Endothelial cell of umbilical vein (primary cell): Measurements from ENCODE around the gene MERTK. TPM values are rescaled to one million over a fixed set of nuclear protein-coding genes. Genes with fewer than 3 reads are reported as not detected.

Source experiments
- BruUV-seq: library from RNA; stranded (reverse); fragments of 400-500 nt; replicated peaks from 2 replicates; lab custom pipeline; 2021; lab: Mats Ljungman, UMichigan
- CTCF ChIA-PET: fragments of 300-600, 350-600 bp; sonication (Branson Sonifier 250); formaldehyde crosslinking; loops from one replicate; lab custom pipeline; 2021; ENCODE audit warnings: antibody characterized with exemption, inconsistent platforms; lab: Charles Lee
- POLR2A ChIA-PET: fragments of 300-600, 350-600 bp; sonication (Branson Sonifier 250); formaldehyde crosslinking; loops from one replicate; lab custom pipeline; 2021; ENCODE audit warnings: antibody characterized with exemption, inconsistent platforms; lab: Charles Lee
- DNase-seq: peaks from one replicate; pipeline ENCODE4 v3.0.0-alpha.2; 2011; ENCODE audit warnings: low read depth, low spot score
- FAIRE-seq: peaks from 2 replicates; lab custom pipeline; 2011; peaks lifted over from hg19 to GRCh38; lab: Jason Lieb, UNC
- H2AFZ ChIP-seq: 2 replicates; pipeline ENCODE4 v1.6.0; 2012; ENCODE audit warnings: low read depth, low read length, control low read depth, inconsistent platforms
- H3K27ac ChIP-seq: 2 replicates; pipeline ENCODE4 v1.5.1; 2011; ENCODE audit warnings: low read depth, mild to moderate bottlenecking, control low read depth, low read length, moderate library complexity; ENCODE audit not compliant: insufficient read depth
- H3K27me3 ChIP-seq, 2 experiments: 2 replicates each; pipeline versions ENCODE4 v1.6.0 to v1.6.1; 2011; ENCODE audit warnings: low read length in 2 of 2, mixed read lengths in 1 of 2; ENCODE audit not compliant: control insufficient read depth in 2 of 2, insufficient read depth in 2 of 2
- H3K36me3 ChIP-seq, 2 experiments: 2 replicates in 1 of 2; 3 replicates in 1 of 2; pipeline ENCODE4 v1.5.1; 2011; ENCODE audit warnings: low read length in 2 of 2, mild to moderate bottlenecking in 1 of 2, moderate library complexity in 1 of 2; ENCODE audit not compliant: control insufficient read depth in 2 of 2, insufficient read depth in 2 of 2; ENCODE audit errors: extremely low read depth in 1 of 2
- H3K4me1 ChIP-seq: 3 replicates; pipeline ENCODE4 v1.5.1; 2011; ENCODE audit warnings: mild to moderate bottlenecking, low read length; ENCODE audit not compliant: control insufficient read depth, insufficient read depth; ENCODE audit errors: extremely low read depth
- H3K4me2 ChIP-seq: 2 replicates; pipeline ENCODE4 v1.6.1; 2011; ENCODE audit warnings: low read length, control low read depth, mixed read lengths; ENCODE audit not compliant: insufficient read depth
- H3K4me3 ChIP-seq, 3 experiments: fragments of 200-600 bp in 1 of 3; sonication (generic), shearing (Covaris generic) in 1 of 3; replicated peaks in 1 of 3; 2 replicates each; pipeline ENCODE4 v1.5.1; 2011 to 2016; ENCODE audit warnings: control low read depth in 3 of 3, low read length in 3 of 3, mild to moderate bottlenecking in 2 of 3, inconsistent platforms in 1 of 3, low read depth in 1 of 3, moderate library complexity in 1 of 3; ENCODE audit not compliant: insufficient read depth in 1 of 3
- H3K79me2 ChIP-seq: 2 replicates; pipeline ENCODE4 v1.6.0; 2012; ENCODE audit warnings: low read length, inconsistent platforms; ENCODE audit not compliant: control insufficient read depth, insufficient read depth
- H3K9ac ChIP-seq: replicated peaks from 2 replicates; pipeline ENCODE3; 2011; ENCODE audit warnings: low read length, control low read depth; ENCODE audit not compliant: insufficient read depth; ENCODE audit errors: extremely low read depth
- H3K9me1 ChIP-seq: replicated peaks from 3 replicates; pipeline ENCODE4 v1.6.0; 2011; ENCODE audit warnings: mild to moderate bottlenecking, low read length; ENCODE audit not compliant: control insufficient read depth, insufficient read depth; ENCODE audit errors: extremely low read depth
- H3K9me3 ChIP-seq: replicated peaks from 2 replicates; pipeline ENCODE4 v1.5.1; 2012; ENCODE audit warnings: low read length, inconsistent platforms; ENCODE audit not compliant: control insufficient read depth, insufficient read depth
- H4K20me1 ChIP-seq: replicated peaks from 2 replicates; pipeline ENCODE3; 2011; ENCODE audit warnings: mild to moderate bottlenecking, low read length; ENCODE audit not compliant: control insufficient read depth, insufficient read depth; ENCODE audit errors: extremely low read depth
- EZH2 ChIP-seq: IDR thresholded peaks from 2 replicates; pipeline ENCODE4 v1.6.1; 2012; ENCODE audit warnings: borderline replicate concordance, low read depth, mild to moderate bottlenecking, moderate library complexity, low read length, inconsistent platforms; ENCODE audit not compliant: severe bottlenecking
- FOS ChIP-seq: IDR thresholded peaks from 2 replicates; pipeline ENCODE4 v1.6.1; 2011; ENCODE audit warnings: mild to moderate bottlenecking, low read length, moderate library complexity, borderline replicate concordance; ENCODE audit not compliant: insufficient read depth
- GATA2 ChIP-seq: IDR thresholded peaks from 2 replicates; pipeline ENCODE4 v1.7.0; 2011; ENCODE audit warnings: low read depth, mild to moderate bottlenecking, moderate library complexity, mixed read lengths, low read length; ENCODE audit not compliant: insufficient read length, insufficient read depth
- JUN ChIP-seq: IDR thresholded peaks from 2 replicates; pipeline ENCODE4 v1.6.1; 2011; ENCODE audit warnings: borderline replicate concordance, low read depth; ENCODE audit not compliant: insufficient read length, insufficient read depth
- MAX ChIP-seq: IDR thresholded peaks from 2 replicates; pipeline ENCODE4 v1.6.1; 2011; ENCODE audit not compliant: insufficient read depth, insufficient read length
- MYC ChIP-seq: IDR thresholded peaks from one replicate; pipeline ENCODE4 v1.6.1; 2011; ENCODE audit warnings: mild to moderate bottlenecking, low read depth, low read length
- POLR2A ChIP-seq: IDR thresholded peaks from 2 replicates; pipeline ENCODE4 v1.6.1; 2012; ENCODE audit warnings: low read depth, mild to moderate bottlenecking, control low read depth, low read length
- POLR2AphosphoS5 ChIP-seq: IDR thresholded peaks from 2 replicates; pipeline ENCODE4 v1.6.1; 2012; ENCODE audit warnings: low read depth, mild to moderate bottlenecking, control low read depth, low read length, moderate library complexity; ENCODE audit not compliant: insufficient read depth
- dilution Hi-C: fragments of 300-500 bp; cut with MboI; formaldehyde crosslinking; loops from one replicate; pipeline ENCODE4 v1.15.0; 2019; ENCODE audit warnings: low sequenced_read_pairs; ENCODE audit not compliant: extremely low pct_ligation_motif_present
- intact Hi-C: fragments of 100-400 bp; cut with micrococcal nuclease; formaldehyde crosslinking; loops from one replicate; pipeline ENCODE4 v1.10.0; 2022
- polyA plus RNA-seq, 4 experiments: library from polyadenylated mRNA; depleted of rRNA in 3 of 4; stranded (reverse) in 3 of 4; unstranded in 1 of 4; fragments of >200 nt; gene quantifications; 2 replicates each; pipeline versions ENCODE4 v1.2.1 to v1.2.3, GENCODE V29; 2011 to 2012; ENCODE audit warnings: missing spikeins in 1 of 4
- total RNA-seq: library from RNA; stranded (reverse); gene quantifications from 2 replicates; pipeline ENCODE4 v1.2.3, GENCODE V29; 2021
- TF ChIP-seq, protein P1 (sequence below), 2 donors: IDR thresholded peaks; 1 replicate in 1 of 2; 2 replicates in 1 of 2; pipeline ENCODE4 v1.5.1; 2011; ENCODE audit warnings: low read length in 2 of 2, mild to moderate bottlenecking in 2 of 2, moderate library complexity in 2 of 2, control low read depth in 1 of 2, inconsistent platforms in 1 of 2, low read depth in 1 of 2; ENCODE audit not compliant: insufficient read depth in 1 of 2; ENCODE audit errors: extremely low read depth in 1 of 2

MERTK gene
- total and polyA plus RNA-seq, 2 donors (not counting 3 experiments of a cell fraction or from before 2014, with no cell fraction given) = 37.3 to 39.6 TPM

- no peak for TF ChIP-seq MAX
- no peak for TF ChIP-seq MYC
- no peak for TF ChIP-seq POLR2A
- TF ChIP-seq POLR2AphosphoS5 = no peak
- TF ChIP-seq EZH2 = no peak
- no peak for TF ChIP-seq GATA2
- TF ChIP-seq JUN = no peak
- TF ChIP-seq FOS = no peak
- TF ChIP-seq, protein P1, sequence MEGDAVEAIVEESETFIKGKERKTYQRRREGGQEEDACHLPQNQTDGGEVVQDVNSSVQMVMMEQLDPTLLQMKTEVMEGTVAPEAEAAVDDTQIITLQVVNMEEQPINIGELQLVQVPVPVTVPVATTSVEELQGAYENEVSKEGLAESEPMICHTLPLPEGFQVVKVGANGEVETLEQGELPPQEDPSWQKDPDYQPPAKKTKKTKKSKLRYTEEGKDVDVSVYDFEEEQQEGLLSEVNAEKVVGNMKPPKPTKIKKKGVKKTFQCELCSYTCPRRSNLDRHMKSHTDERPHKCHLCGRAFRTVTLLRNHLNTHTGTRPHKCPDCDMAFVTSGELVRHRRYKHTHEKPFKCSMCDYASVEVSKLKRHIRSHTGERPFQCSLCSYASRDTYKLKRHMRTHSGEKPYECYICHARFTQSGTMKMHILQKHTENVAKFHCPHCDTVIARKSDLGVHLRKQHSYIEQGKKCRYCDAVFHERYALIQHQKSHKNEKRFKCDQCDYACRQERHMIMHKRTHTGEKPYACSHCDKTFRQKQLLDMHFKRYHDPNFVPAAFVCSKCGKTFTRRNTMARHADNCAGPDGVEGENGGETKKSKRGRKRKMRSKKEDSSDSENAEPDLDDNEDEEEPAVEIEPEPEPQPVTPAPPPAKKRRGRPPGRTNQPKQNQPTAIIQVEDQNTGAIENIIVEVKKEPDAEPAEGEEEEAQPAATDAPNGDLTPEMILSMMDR (IDR thresholded peaks at IDR 0.05; ENCODE audit: extremely low read depth in 1 of 2, insufficient read depth in 1 of 2, low read depth in 1 of 2, low read length in 2 of 2) = no peak
- ChIA-PET POLR2A (no interaction called here), CTCF (no interaction called here)
- Histone ChIP-seq H3K4me2 (no peak overlapping the region), H2AFZ (no peak overlapping the region), H3K36me3 (no peaks in the 10 kb centered on the region), H3K9me1 (no peaks in the 10 kb centered on the region), H3K9me3 (no peaks in the 10 kb centered on the region), H3K27me3 (no peaks in the 10 kb centered on the region), H4K20me1 (no peaks in the 10 kb centered on the region), H3K4me1 (peaks cover 30% of the 10 kb centered on the region), H3K4me3 (no peak overlapping the region), H3K79me2 (no peaks in the 10 kb centered on the region), H3K27ac (no peak overlapping the region), H3K9ac (no peak overlapping the region)
- FAIRE-seq (no peak), DNase-seq (no peak)
- intact Hi-C loops = no loop called here
- BruUV-seq = no TSS peak
- dilution Hi-C loops = no loop called here
These were observed 136.5 kb downstream of the MERTK start for GRCh38 chr2:112034924-112035323.
